ENCODE measurements around the gene TNRC6B.

The TNRC6B gene

GRCh38 chr22:40328546-40329456 is 151.1 kb downstream of the TNRC6B start:
- DNase-seq (ENCODE audit: low read depth): no peak
- no peak for TF ChIP-seq CTCF (IDR thresholded peaks at IDR 0.05; ENCODE audit: low read length, missing control alignments)
- no peak overlapping the region for H3K4me3 ChIP-seq (replicated peaks; ENCODE audit: low read depth, low read length)

DNA sequence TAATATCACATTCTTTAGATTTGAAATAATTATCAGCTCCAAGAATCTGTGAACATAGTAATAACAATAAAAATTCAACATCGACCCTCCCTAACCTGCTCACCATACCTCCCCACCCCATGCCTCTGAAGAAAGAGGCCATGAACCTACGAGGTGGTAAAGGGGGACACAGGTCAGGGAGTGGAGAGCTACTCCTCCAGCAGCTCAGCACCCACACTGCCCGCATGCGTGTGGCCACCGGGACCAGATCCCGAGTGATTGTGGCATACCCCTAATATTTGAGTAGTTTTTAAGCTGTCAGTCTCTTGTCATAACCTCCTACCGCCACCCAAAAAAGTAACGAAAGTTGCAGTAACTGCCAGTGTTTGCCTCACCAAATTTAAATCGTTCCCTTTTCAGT is 151.7 kb downstream of the TNRC6B start:
- no peak for DNase-seq (ENCODE audit: low read depth)
- no peak for TF ChIP-seq CTCF (IDR thresholded peaks at IDR 0.05; ENCODE audit: low read length, missing control alignments)
- no peak overlapping the region for H3K4me3 ChIP-seq (replicated peaks; ENCODE audit: low read depth, low read length)

GRCh38 chr22:40330086-40330485 is 152.4 kb downstream of the TNRC6B start:
- no peak for DNase-seq (ENCODE audit: low read depth)
- H3K4me3 ChIP-seq (replicated peaks; ENCODE audit: low read depth, low read length): no peak overlapping the region
- no peak for TF ChIP-seq CTCF (IDR thresholded peaks at IDR 0.05; ENCODE audit: low read length, missing control alignments)

- DNase-seq (ENCODE audit: low read depth): no peak
- no peak overlapping the region for H3K4me3 ChIP-seq (replicated peaks; ENCODE audit: low read depth, low read length)
- no peak for TF ChIP-seq CTCF (IDR thresholded peaks at IDR 0.05; ENCODE audit: low read length, missing control alignments)
Observed at GRCh38 chr22:40330615-40331014, 152.9 kb downstream of the TNRC6B start.

DNA sequence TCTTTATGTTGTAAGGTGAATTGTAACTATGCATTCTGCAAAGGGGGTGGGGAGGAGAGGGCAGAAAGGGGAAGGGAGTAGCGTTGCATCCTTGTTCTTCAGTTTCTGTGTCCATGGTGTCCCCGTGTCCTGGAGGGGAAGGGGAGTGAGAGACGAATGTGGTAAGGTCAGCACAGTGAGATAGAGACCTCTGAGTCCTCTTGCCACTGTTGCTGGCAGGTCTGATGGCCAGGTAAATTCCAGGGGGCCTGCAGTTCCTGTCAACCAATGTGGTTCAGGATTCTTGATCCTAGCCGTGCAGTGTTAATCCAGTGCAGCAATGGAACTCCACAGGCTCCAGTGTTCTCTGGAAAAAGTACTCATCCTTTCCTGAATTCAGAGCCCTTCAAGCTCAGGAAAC is 154.0 kb downstream of the TNRC6B start:
- H3K4me3 ChIP-seq (replicated peaks; ENCODE audit: low read depth, low read length): no peak overlapping the region
- DNase-seq (ENCODE audit: low read depth): no peak
- TF ChIP-seq CTCF (IDR thresholded peaks at IDR 0.05; ENCODE audit: low read length, missing control alignments): no peak

DNA sequence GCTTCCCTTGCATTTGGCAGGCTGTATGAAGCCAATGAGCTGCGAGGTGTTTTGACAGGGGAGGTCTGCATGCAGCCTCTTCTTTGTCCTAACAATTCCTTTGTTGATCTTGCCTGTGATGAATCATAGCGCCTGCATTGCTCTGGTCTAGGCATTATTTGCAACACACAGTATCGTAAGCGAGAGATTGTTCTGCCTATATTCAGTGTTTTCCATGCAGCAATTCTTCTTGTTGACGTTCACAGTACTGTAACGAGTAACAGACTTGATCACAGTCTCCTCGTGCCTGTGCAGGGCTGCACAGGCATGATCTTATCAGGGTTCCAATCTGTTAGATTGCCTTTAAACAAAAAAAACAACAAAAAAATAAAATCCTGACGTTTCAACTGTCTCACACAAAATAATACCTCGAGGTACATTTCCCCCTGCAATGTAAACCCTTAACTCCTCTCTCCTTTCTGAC is 154.6 kb downstream of the TNRC6B start:
- H3K4me3 ChIP-seq (replicated peaks; ENCODE audit: low read depth, low read length): no peak overlapping the region
- TF ChIP-seq CTCF (IDR thresholded peaks at IDR 0.05; ENCODE audit: low read length, missing control alignments): no peak
- DNase-seq (ENCODE audit: low read depth): peak; percentile 57

GRCh38 chr22:40334060-40334459 is 156.3 kb downstream of the TNRC6B start:
- no peak for DNase-seq (ENCODE audit: low read depth)
- H3K4me3 ChIP-seq (replicated peaks; ENCODE audit: low read depth, low read length): no peak overlapping the region
- no peak for TF ChIP-seq CTCF (IDR thresholded peaks at IDR 0.05; ENCODE audit: low read length, missing control alignments)

All from fibroblast of pulmonary artery (primary cell).